Nucleus accumbens (tissue), 56 donors: ENCODE measurements around the gene MLH3.
A peak's percentile ranks its signal among the peaks of the same experiment; 100 is the strongest.
"Not testable (repeated sequence)": the region's sequence is repeated elsewhere in the genome, so short reads cannot be mapped to it uniquely, and the experiment has no call there.

Experiments
- DNase-seq, 56 donors: peaks; one replicate each; lab custom pipeline; 2025; lab: John Stamatoyannopoulos, UW

The MLH3 gene

DNA sequence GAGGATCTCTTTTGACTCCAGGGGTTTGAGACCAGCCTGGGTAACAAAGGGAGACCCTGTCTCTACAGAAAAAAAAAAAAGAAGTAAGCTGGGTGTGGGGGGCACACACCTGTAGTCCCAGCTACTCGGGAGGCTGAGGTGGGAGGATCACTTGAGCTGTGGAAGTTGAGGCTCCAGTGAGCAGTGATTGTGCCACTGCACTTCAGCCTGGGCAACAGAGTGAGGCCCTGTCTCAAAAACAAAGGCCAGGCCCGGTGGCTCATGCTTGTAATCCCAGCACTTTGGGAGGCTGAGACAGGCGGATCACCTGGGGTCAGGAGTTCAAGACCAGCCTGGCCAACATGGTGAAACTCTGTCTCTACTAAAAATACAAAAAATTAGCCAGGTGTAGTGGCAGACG lies 16.5 kb upstream of the MLH3 start:
- not testable (repeated sequence) for DNase-seq

DNA sequence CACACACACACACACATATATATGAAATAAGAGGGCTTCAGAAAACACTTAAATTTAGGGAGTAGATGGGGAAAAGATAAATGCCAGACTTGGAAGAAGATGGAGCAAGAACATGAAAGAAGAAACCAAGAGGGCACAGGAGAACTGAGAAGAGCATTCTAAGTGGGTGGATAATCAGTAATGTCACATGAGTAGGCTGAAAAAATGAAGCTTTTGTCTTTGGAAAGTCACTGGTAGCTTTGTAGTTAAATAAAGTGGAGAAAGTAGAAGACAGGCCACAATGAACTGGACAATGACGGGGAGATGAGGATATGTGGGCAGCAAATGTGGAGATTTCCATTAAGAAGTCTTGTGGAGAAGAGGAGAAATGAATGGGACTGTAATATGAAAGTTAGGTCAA lies 15.9 kb upstream of the MLH3 start:
- no peak for DNase-seq

DNA sequence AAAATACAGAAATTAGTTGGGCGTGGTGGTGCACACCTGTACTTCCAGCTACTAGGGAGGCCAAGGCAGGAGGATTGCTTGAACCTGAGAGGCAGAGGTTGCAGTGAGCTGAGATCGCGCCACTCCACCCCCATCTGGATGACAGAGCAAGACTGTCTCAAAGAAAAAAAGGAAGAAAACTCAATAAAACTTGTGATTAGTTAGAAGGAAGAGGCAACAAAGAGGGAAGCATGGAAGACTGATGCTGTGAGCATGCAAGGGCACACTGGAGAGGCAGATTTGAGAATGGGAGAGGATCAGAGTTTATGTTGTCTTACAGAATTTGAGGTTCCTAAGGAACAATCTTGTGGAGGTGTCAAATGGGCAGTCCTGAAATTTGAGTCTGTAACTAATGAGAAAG lies 15.4 kb upstream of the MLH3 start:
- DNase-seq = no peak

DNA sequence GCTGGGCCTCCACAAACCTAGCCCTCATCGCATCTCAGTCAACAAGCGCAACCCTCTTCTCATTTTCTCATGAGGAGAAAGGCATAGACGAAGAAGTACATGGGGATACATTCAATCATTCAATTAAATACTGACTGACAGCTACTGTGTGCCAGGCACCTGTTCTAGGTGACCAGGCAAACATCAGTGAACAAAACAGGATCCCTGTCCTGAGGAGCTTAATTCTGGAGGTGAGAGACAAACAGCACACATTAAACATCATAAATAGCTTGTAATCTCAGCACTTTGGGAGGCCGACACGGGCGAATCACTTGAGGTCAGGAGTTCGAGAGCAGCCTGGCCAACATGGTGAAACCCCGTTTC lies 12.9 kb upstream of the MLH3 start:
- no peak for DNase-seq

GRCh38 chr14:75063491-75064204 lies 12.4 kb upstream of the MLH3 start, which contains the start of gene ACYP1:
Gene ACYP1 (minus strand): TSS chr14:75064024. CDS start chr14:75063553, 471 bp downstream.
- peak; percentile 24 to 95 (median 84) for DNase-seq

DNA sequence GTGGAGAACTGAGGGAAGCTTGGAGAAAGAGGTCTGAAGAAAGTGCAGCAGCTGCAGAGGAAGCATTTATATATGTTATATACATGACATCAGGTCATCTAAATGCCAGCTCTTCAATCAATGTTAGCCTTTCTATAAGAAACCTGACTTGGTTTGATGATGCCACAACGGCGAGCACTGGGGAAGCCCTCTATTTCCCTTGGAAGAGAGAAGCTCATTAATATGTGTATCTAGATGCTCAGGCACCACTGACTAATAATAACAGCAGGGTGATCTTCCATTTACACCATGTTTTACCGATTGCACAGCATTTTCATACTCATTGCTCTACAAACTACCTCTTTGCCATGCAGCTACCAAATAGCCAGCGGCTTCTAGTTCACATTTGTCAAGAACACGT lies 11.7 kb upstream of the MLH3 start:
- no peak for DNase-seq

- no peak for DNase-seq
Observed at GRCh38 chr14:75060420-75060819, 9.2 kb upstream of the MLH3 start.

GRCh38 chr14:75059642-75060041 lies 8.4 kb upstream of the MLH3 start:
- DNase-seq = no peak

- no peak for DNase-seq
Observed at GRCh38 chr14:75054421-75054820, 3.2 kb upstream of the MLH3 start.

GRCh38 chr14:75053396-75054291 lies 2.4 kb upstream of the MLH3 start:
- DNase-seq = no peak

DNA sequence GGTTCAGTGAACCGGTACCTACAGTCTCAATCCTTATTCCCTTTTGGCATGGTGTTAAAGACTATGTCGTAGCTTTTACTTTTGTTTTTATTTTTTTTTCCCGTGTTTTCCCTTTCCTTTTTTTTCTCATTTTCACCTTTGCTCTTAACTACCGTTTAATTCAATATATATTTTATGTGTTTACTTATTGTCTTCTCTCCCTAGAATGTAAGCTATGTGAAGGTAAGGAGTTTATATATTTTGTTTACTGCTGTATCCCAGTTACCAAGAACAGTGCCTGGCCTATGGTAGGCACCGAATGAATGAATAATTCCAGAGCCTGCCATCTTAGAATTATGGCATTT lies 261 bp upstream of the MLH3 start:
- no peak for DNase-seq

GRCh38 chr14:75049731-75050201 lies 1.5 kb downstream of the MLH3 start:
- DNase-seq = no peak

GRCh38 chr14:75049136-75049535 lies 2.1 kb downstream of the MLH3 start:
- DNase-seq = peak in 18 of 56 donors; percentile 4 to 45 (median 13)

GRCh38 chr14:75048101-75048500 lies 3.2 kb downstream of the MLH3 start:
- no peak for DNase-seq

DNA sequence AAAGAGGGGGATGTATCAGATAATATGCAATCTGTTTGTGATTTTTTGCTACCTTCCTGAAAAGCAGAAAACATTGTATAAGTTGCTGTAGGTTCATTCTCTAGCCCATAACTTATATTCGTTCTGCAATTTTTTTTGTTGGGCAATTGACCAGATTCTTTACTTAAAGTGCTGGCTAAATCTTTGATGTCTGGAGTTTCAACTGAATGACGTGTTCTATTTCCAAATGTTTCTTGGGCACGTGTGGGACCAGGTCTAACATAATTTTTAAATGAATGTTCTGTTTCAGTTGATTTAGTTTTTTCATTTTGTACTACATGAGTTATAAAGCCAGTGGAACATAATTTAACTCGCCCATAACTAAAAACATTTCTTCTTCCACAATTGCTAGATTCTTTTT lies 3.8 kb downstream of the MLH3 start:
- no peak for DNase-seq

DNA sequence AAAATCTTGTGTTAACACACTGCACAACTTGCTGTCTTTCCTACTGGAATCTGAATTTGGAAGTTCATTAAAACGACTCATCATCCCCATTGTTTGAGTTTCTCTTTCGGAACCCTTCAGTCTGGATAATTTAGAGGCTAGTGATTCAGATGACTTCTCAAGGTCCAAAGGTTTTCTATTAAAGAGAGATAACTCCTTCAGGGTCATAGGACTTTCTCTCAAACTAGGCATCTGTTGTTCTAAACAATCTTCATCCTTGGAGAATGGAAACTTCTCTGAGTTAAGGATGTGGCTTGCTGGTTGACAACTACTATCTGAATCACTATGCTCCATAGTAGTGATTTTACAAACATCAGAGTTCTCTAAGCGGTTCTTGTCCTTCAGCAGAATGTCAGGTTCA lies 4.4 kb downstream of the MLH3 start:
- DNase-seq = no peak

DNA sequence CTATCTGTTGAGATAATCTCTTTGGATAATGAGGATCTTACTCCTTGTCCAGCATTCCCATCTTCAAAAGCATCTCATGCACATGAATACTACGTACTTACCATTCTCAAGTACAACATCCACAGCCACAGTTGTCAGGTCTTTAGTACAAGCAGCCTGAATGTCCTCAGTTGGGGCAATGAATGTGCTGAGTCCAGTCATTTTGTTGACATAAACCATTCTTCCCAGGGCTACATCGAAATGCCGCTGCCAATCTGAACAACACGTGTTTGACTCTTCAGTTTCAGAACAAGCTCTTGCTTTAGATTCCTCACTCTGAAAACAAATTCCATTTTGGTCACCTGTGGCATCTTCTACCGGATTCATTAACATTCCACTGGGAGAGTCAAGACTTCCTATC lies 5.0 kb downstream of the MLH3 start:
- DNase-seq = no peak

GRCh38 chr14:75044752-75045151 lies 6.5 kb downstream of the MLH3 start:
- DNase-seq = no peak

- DNase-seq = no peak
Observed at GRCh38 chr14:75044322-75044721, 6.9 kb downstream of the MLH3 start.

DNA sequence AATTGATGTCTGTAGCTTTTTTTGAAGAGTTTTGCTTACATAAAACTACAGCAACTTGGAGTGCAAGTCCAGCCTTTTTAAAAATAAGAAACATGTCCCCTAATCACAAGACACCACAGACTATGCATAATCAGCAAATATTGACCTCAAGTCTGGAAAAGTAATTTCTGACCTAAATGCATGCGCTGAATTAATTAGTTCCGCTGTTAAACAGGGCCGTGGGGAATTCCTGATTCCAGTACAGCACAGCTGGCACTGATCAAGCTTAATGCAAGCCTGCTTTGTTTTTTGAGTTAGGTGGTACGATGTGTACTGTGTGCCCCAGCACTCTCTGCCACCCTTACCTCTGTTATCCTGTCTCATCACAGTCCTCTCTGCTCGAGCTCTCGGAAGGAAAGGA lies 9.2 kb downstream of the MLH3 start:
- DNase-seq = no peak

DNA sequence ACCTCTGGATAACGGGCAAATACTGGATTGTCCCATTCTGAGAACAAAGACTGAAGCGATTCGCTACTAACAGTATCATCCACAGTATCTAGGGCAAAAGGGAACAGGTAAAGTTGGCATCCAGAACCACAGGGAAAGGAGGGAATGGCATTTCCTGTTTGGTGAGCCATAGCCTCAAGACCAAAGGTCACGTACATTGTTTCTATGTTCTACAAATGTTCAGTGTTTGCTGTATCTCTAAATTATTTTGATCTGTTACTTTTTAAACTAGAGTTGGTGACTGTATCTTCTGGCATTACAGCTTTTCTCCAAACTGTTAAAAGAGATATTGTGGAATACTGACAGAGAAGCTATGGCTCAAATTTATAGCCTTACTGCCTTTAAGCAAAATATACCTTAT lies 9.7 kb downstream of the MLH3 start:
- DNase-seq = no peak

DNA sequence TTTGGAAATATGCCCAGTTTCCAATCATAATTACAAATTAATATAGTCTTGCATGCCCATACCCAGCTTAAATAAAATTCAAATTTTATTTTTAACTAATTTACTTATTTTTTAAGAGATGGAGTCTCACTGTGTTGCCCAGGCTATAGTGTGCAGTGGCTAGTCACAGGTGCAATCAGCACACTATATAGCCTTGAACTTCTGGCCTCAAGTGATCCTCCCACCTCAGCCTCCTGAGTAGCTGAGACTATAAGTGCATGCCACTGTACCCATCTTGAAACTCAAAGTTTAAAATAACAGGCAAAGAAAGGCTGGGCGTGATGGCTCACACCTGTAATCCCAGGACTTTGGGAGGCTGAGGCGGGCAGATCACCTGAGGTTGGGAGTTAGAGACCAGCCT lies 10.3 kb downstream of the MLH3 start:
- DNase-seq = no peak
